ENCODE data around the gene AGAP2. TPM values are rescaled to one million over a fixed set of nuclear protein-coding genes. Genes with fewer than 3 reads are reported as not detected.
"Not testable (repeated sequence)": the region's sequence is repeated elsewhere in the genome, so short reads cannot be mapped to it uniquely, and the experiment has no call there.

AGAP2 gene
- total RNA-seq, 6 experiments from 2014 or later = 0.14 to 0.18 (median 0.14) TPM

GRCh38 chr12:57724003-57724935, 14.3 kb downstream of the AGAP2 start:
- Mint-ChIP-seq H3K9me3 (no peaks in the 10 kb centered on the region), H3K4me1 (ENCODE audit: low read depth) (no peaks in the 10 kb centered on the region), H3K27ac (no peak overlapping the region), H3K4me3 (no peak overlapping the region), H3K27me3 (ENCODE audit: insufficient read depth) (peaks cover 2% of the 10 kb centered on the region; the same call in 1 of the 2 replicates), H3K36me3 (ENCODE audit: low read depth) (peaks cover 12% of the 10 kb centered on the region; the same call in 1 of the 2 replicates)
- no peak for TF ChIP-seq CTCF (IDR thresholded peaks at IDR 0.05)
- DNase-seq = no peak

- H3K27ac Mint-ChIP-seq = no peak overlapping the region
- no peaks in the 10 kb centered on the region for H3K9me3 Mint-ChIP-seq
Measured at GRCh38 chr12:57723630-57723962, 14.9 kb downstream of the AGAP2 start.

GRCh38 chr12:57722716-57723629, 15.6 kb downstream of the AGAP2 start:
- Mint-ChIP-seq H3K27ac (no peak overlapping the region), H3K27me3 (ENCODE audit: insufficient read depth) (peaks cover 2% of the 10 kb centered on the region; the same call in 1 of the 2 replicates), H3K36me3 (ENCODE audit: low read depth) (peaks cover 19% of the 10 kb centered on the region), H3K4me1 (ENCODE audit: low read depth) (no peaks in the 10 kb centered on the region), H3K9me3 (no peaks in the 10 kb centered on the region), H3K4me3 (no peak overlapping the region)
- TF ChIP-seq CTCF (IDR thresholded peaks at IDR 0.05) = no peak
- DNase-seq = no peak

More at GRCh38 chr12:57723630-57723962, 14.9 kb downstream of the AGAP2 start:
- Mint-ChIP-seq H3K4me3 (no peak overlapping the region), H3K4me1 (ENCODE audit: low read depth) (no peaks in the 10 kb centered on the region), H3K36me3 (ENCODE audit: low read depth) (peaks cover 15% of the 10 kb centered on the region; the same call in 1 of the 2 replicates), H3K27me3 (ENCODE audit: insufficient read depth) (peaks cover 2% of the 10 kb centered on the region; the same call in 1 of the 2 replicates)
- no peak for DNase-seq
- TF ChIP-seq CTCF (IDR thresholded peaks at IDR 0.05) = no peak

- H3K36me3 Mint-ChIP-seq (ENCODE audit: low read depth) = peaks cover 24% of the 10 kb centered on the region
- not testable (repeated sequence) for H3K27ac Mint-ChIP-seq; H3K4me1 Mint-ChIP-seq (ENCODE audit: low read depth); H3K9me3 Mint-ChIP-seq; H3K4me3 Mint-ChIP-seq; DNase-seq; H3K27me3 Mint-ChIP-seq (ENCODE audit: insufficient read depth)
Measured at GRCh38 chr12:57721846-57722608, 16.5 kb downstream of the AGAP2 start.

GRCh38 chr12:57720606-57721595, 17.6 kb downstream of the AGAP2 start:
- H3K27ac Mint-ChIP-seq = no peak overlapping the region
- H3K4me1 Mint-ChIP-seq (ENCODE audit: low read depth) = no peaks in the 10 kb centered on the region
- H3K4me3 Mint-ChIP-seq = no peak overlapping the region
- no peaks in the 10 kb centered on the region for H3K9me3 Mint-ChIP-seq
- H3K36me3 Mint-ChIP-seq (ENCODE audit: low read depth) = peaks cover 27% of the 10 kb centered on the region
- H3K27me3 Mint-ChIP-seq (ENCODE audit: insufficient read depth) = no peaks in the 10 kb centered on the region; the same call in 1 of the 2 replicates
- TF ChIP-seq CTCF (IDR thresholded peaks at IDR 0.05) = no peak
- DNase-seq = no peak

Data from HFFc6 (cell line).